HG03196 (cell line): Measurements from ENCODE around the gene CPNE5.

Source experiments
- ATAC-seq: cut with Tn5 transposase; IDR thresholded peaks from one replicate; pipeline ENCODE4 v1.9.1; 2021; ENCODE audit not compliant: unreplicated experiment

The CPNE5 gene

GRCh38 chr6:36838896-36839748, at the start of gene CPNE5:
Gene CPNE5, minus strand, starts transcription at chr6:36839444. Its CDS starts 67 bp downstream, at chr6:36839377.
- no peak for ATAC-seq

- no peak for ATAC-seq
Measured at GRCh38 chr6:36888115-36888643, 48.9 kb upstream of the CPNE5 start.

GRCh38 chr6:36886950-36887618, 47.8 kb upstream of the CPNE5 start:
- no peak for ATAC-seq

DNA sequence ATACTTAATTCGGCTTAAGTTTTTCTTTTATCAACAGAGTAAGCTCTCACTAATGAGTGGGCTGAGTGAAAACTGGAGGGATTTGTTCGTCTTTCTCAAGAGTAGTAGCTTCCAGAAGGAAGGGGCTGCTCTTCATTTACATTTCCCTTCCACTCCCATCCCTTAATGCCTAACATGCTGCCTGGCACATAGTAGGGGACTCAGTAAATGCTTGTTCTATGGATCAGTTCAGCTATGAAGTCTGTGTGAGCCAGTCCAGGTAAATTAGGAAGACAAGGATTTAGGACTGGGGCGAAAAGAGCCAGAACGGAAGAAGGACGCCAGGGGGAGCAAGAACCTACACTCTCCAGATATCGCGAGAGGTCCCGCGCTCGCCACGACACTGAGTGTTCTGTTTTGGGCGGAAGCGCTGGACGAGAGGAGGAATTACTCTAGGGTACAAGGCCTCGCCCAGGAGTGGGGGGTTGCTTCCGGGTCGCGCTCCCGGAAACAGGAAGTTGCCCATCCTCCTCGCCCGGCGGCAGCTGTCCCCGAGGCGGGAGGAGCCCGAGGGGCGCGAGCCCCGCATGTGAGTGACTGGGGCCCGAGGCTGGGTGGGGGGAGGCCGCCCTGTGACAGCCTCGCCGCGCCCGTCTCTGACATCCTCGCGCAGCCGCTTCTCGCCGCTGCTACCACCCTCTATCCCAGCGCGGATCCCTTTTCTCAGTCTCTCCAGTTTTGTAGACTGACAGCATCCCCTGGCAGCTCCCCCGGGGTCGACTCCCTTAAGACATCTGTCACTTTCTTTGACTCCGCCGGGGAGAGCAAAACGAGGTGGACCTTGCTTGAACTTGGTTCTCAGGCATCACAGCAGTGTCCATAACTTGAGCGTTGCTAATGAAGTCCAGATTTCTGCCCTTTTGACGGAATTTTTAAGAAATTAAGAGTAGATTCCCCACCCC, 46.5 kb upstream of the CPNE5 start, which contains the start of gene C6orf89:
C6orf89 (plus strand) TSS at position 492 of the 941 bp plus-strand sequence. CDS start 13,493 bp downstream, outside the sequence.
- peak; percentile 96 for ATAC-seq

GRCh38 chr6:36884610-36885009, 45.4 kb upstream of the CPNE5 start:
- no peak for ATAC-seq

DNA sequence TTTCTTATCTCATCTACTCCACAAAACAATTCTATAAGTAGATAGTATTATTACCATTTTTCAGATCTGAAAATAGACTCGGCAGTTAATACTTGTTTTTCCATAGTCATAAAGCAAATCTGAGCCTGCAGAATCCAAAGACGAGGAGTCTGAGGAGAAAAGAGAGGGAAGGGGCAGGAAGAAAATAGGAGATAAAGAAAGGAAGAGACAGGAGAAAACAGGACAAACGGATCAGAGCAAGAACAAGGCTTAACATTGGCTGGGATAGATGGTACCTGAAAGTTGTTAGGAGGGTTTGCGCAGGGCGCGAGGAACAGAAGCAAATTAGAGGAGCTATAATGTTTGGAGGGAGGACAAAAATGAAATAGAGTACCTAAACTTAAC, 36.0 kb upstream of the CPNE5 start:
- ATAC-seq: no peak

- peak; percentile 70 for ATAC-seq
Measured at GRCh38 chr6:36874443-36875249, 35.4 kb upstream of the CPNE5 start, which contains the start of gene PPIL1. Gene PPIL1, minus strand, starts transcription at chr6:36874803. Its CDS starts 31 bp downstream, at chr6:36874772.

DNA sequence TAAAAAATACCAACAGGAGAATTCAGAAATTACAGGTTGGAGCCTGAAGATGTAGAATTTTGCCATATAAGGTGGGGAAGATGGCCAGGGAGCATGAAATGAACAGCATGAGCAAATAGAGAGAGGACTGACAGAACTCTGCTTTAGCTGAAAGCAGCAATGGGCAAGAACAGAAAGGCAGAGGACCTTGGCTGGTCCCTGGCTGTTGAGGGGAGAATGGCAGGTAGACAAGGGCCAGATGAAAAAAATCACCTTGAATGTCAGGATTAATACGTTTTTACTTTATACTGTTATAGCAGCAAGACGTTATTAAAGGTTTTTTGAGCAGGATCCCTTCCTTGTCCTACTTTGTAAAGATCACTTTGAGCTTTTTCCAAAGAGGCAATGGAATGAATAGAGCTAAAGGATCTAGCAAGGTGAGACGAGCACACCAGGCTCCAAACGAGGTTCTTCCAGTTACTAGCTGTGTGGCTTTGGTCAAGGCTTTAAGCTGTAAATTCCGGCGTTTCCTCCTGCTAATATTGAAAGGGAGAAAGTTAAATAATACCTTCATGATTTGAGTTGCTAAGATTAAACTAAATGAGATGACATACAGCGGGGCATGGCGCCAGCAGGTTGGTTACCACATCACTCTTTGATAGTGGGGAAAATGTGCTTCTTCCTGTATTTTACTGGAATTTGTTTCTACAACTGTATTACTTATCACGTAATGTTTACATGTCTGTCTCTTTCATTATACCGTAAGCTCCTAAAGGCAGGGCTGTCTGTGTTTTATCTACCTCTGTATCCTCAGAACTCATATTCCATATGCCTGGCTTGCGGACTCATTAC, 34.6 kb upstream of the CPNE5 start:
- ATAC-seq: no peak

GRCh38 chr6:36873115-36873514, 33.9 kb upstream of the CPNE5 start:
- ATAC-seq: no peak

GRCh38 chr6:36871686-36872085, 32.4 kb upstream of the CPNE5 start:
- ATAC-seq: no peak

DNA sequence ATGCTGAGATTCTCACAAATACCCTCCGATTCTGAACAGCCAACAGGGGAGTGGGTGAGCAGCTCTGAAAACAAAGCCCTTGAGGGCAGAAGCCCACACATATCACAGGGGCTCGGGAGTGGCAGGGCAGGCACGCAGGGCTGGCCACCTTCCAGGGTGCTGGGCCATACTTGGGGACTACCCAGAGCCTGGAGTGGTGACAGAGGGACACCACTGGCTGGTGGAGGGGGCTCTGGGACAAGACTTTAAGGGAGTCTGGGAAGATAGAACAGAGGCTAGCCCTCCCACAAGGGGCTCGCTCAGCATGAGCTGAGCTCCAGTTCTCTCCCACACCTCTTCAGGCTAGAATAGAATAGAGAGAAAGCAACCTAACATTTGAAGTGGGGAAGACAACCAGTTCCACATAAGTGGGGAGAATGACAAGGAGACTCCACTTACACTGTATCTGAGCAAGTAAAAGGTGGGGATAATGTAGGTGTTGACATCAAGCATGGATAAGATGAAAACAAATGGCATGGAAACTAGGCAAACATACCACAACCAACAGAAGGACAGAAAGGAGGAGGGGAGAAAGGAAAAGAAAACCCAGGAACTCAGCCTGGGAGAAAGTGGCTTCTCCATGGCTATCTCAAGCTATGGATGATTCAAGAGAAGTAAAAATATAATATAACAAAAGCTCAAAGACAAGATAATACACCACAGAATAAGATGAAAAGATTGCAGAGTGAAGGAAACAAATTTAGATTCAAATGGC, 28.4 kb upstream of the CPNE5 start:
- no peak for ATAC-seq

DNA sequence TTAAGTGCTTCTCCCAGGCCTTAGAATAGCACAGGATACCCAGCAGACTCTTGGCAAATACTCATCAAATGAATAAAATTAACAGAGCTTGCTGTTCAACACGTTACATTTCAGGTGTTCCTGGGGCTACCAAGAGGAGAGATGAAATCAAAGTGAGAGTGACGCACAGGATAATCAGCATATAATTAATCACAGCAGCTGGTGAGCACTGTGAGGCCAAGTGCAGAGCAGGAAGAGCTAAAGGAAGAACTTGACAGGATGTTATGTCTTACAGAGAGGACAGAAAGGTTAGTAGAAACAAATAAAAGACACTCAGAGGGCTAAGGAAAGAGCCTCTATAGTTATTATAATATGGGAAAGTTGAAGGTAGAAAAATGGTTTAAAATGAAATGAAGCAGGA, 26.6 kb upstream of the CPNE5 start:
- ATAC-seq: no peak

- ATAC-seq: no peak
Measured at GRCh38 chr6:36863670-36864540, 24.7 kb upstream of the CPNE5 start.

DNA sequence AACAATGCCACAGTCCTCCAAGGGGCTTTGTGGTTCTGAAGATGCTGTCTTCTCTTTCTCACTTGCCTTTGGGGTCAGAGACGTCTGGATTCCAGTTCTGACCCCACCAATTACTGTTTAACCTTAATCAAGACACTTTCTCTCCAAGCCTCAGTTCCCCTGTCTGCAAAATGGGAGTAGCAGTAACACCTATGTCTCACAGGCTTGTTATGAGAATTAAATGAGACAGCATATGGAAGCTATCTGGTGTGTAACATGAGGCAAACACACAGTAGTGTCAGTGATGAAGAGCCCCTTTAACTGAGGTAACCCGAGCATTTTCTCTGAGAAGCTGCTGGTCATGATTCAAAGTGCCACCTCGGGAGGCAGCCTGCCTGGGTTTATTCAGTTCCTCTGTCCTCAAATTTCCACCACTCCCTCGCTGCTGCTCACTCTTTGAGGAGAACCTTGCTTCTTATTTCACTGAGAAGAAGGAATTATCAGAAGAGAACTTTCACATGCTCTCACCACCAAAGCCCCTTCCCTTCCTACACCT, 23.7 kb upstream of the CPNE5 start:
- ATAC-seq: no peak

GRCh38 chr6:36862164-36862847, 23.1 kb upstream of the CPNE5 start:
- no peak for ATAC-seq

GRCh38 chr6:36860126-36860525, 20.9 kb upstream of the CPNE5 start:
- no peak for ATAC-seq
